Renal cortical epithelial cell (primary cell): Measurements from ENCODE around the gene IMMP2L. TPM values are rescaled to one million over a fixed set of nuclear protein-coding genes. Genes with fewer than 3 reads are reported as not detected.
A peak's percentile ranks its signal among the peaks of the same experiment; 100 is the strongest.

ENCODE experiments used
- DNase-seq: peaks from one replicate; pipeline ENCODE4 v3.0.0-alpha.2; 2011; ENCODE audit warnings: low read depth
- total RNA-seq: library from RNA; depleted of rRNA; stranded (reverse); fragments of >200 nt; gene quantifications from 2 replicates; pipeline ENCODE4 v1.2.3, GENCODE V29; 2014

Gene IMMP2L
- total RNA-seq, 1 donor from 2014 or later, result 23.8 TPM

- DNase-seq, result peak; percentile 30
Measured at GRCh38 chr7:111393011-111393754, 169.1 kb downstream of the IMMP2L start.

GRCh38 chr7:111392294-111392693, 170.0 kb downstream of the IMMP2L start:
- no peak for DNase-seq

GRCh38 chr7:111390000-111390399, 172.3 kb downstream of the IMMP2L start:
- DNase-seq, result no peak

- no peak for DNase-seq
Measured at GRCh38 chr7:111388912-111389311, 173.4 kb downstream of the IMMP2L start.

GRCh38 chr7:111388016-111388415, 174.3 kb downstream of the IMMP2L start:
- DNase-seq, result no peak

GRCh38 chr7:111384065-111384891, 178.0 kb downstream of the IMMP2L start:
- DNase-seq, result no peak

- no peak for DNase-seq
Measured at GRCh38 chr7:111383133-111383532, 179.2 kb downstream of the IMMP2L start.

- DNase-seq, result no peak
Measured at GRCh38 chr7:111381590-111381989, 180.7 kb downstream of the IMMP2L start.

GRCh38 chr7:111380945-111381344, 181.3 kb downstream of the IMMP2L start:
- DNase-seq, result peak; percentile 68

- no peak for DNase-seq
Measured at GRCh38 chr7:111374027-111374426, 188.3 kb downstream of the IMMP2L start.

GRCh38 chr7:111371437-111371836, 190.9 kb downstream of the IMMP2L start:
- DNase-seq, result no peak

GRCh38 chr7:111370002-111370401, 192.3 kb downstream of the IMMP2L start:
- peak; percentile 50 for DNase-seq

- no peak for DNase-seq
Measured at GRCh38 chr7:111368381-111369065, 193.8 kb downstream of the IMMP2L start.

GRCh38 chr7:111364413-111364812, 197.9 kb downstream of the IMMP2L start:
- DNase-seq, result peak; percentile 47

GRCh38 chr7:111363099-111363498, 199.2 kb downstream of the IMMP2L start:
- DNase-seq, result no peak

- no peak for DNase-seq
Measured at GRCh38 chr7:111362506-111363054, 199.7 kb downstream of the IMMP2L start.

GRCh38 chr7:111358915-111359314, 203.4 kb downstream of the IMMP2L start:
- no peak for DNase-seq

- peak; percentile 56 for DNase-seq
Measured at GRCh38 chr7:111357691-111358090, 204.6 kb downstream of the IMMP2L start.

- DNase-seq, result peak; percentile 19
Measured at GRCh38 chr7:111356941-111357340, 205.4 kb downstream of the IMMP2L start.

GRCh38 chr7:111352319-111352718, 210.0 kb downstream of the IMMP2L start:
- no peak for DNase-seq

GRCh38 chr7:111346219-111346618, 216.1 kb downstream of the IMMP2L start:
- DNase-seq, result no peak

GRCh38 chr7:111343017-111343416, 219.3 kb downstream of the IMMP2L start:
- no peak for DNase-seq
